GM19035 (cell line): ENCODE measurements around the gene OSBPL5.

Experiments used
- ATAC-seq: cut with Tn5 transposase; IDR thresholded peaks from one replicate; pipeline ENCODE4 v1.9.1; 2021; ENCODE audit not compliant: unreplicated experiment

OSBPL5 gene

GRCh38 chr11:3165152-3165705, at the start of gene OSBPL5:
Gene OSBPL5 (minus strand): TSS chr11:3165310. CDS start chr11:3129148, 36,162 bp downstream.
- ATAC-seq = no peak

DNA sequence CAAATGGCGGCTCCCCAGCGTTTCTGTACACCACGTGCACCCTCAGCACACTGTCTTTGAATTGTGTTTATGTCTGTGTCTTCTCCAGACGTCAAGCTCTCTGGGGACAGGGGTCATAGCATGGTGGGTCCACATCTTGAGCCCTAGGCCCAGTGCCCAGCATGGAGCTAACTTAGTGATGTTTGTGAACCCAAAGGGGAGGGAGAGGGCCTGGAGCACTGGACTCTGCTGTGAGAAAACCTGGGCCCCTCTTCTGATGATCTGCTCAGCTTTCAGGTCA, 49.2 kb upstream of the OSBPL5 start:
- ATAC-seq = no peak

DNA sequence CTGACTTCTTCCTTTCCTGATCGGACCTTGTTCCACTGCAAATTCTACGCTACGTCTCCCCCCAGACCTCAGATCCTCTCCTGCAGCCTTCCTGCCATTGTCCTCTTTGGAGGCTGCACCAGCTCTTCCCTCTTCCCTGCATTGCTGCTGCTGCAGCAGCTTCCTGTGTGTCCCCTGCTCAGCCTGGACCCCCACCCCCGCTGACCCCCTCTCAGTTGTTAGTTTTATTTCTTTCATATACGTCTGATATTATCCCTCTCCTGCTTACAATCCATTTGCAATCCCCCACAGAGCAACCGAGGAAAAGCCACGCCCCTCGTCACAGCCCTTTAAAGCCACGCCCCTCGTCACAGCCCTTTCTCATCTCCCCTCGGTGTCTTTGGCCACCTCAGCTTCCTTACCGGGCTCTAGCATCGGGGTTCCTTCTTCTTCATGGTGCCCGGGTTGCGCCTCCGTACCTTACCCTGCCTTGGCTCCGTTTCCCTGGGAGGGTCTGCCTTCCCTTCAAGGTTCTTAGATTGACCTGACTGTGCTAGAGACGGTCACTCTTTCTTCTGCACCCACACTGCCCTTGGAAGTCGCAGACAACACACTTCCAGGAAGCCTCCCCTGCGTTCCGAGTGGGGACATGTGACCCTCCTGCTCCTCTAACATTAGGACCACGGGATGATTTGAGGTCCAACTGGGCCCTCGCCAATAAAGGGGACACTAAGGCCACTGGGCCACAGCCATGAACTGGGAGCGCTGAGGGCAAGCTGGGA, 48.7 kb upstream of the OSBPL5 start:
- ATAC-seq = no peak

DNA sequence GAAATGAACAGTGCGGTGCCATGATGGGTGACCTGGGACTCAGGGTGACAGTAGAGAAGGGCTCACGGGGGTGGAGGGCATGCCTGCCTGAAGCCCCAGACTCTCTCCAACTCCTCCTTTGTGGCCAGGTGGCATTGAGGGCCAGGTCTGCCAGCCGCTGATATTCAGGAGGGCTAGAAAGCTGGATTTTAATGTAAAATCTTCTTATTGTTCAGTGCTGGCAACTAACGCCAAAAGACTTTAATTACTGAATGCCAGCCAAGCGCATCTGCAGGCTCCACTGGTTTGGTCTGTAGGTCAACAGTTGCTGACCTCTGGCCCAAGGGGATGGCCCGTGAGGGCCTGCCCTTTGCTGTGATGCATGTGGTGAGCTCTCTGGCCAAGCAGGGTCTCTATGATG, 43.2 kb upstream of the OSBPL5 start:
- ATAC-seq = no peak

- no peak for ATAC-seq
These were observed 42.5 kb upstream of the OSBPL5 start for GRCh38 chr11:3207526-3208189.

DNA sequence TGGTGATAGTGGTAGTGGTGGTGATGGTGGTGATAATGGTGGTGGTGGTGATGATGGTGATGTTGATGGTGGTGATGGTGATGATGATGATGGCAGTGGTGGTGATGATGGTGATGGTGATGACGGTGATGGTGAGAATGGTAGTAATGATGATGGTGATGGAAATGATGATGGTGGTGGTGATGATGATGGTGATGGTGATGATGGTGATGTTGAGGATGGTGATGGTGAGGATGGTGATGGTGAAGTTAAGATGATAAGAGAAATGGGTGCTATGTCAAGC, 41.8 kb upstream of the OSBPL5 start:
- no peak for ATAC-seq

DNA sequence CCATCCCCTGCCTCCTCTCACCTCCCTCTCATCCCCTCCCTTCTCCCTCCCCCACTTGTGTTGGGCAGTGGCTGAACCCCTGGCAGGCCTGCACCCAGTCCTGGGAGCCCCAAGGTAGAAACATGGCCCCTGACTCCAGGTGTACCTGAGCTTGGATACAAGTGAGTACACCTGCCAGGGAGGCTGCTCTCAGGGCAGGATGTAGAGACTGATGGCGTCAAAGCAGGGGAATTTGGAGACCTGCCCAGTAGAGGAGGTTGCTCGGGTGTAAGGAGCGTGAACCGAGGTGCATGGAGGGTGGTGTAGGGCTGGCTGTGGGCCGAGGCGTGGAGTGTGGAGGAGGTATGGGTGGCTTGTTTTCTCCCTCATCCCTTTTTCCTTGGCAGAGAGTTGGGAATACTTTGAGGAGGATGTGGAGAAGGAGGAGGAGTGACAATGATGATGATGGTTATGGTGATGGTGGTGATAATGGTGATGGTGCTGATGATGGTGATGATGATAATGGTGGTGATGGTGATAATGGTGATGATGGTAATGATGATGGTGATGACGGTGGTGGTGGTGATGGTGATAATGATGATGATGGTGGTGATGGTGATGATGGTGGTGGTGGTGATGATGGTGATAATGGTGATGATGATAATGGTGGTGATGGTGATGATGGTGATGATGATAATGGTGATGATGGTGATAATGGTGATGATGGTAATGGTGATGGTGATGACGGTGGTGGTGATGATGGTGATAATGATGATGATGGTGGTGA, 41.2 kb upstream of the OSBPL5 start:
- ATAC-seq = no peak

DNA sequence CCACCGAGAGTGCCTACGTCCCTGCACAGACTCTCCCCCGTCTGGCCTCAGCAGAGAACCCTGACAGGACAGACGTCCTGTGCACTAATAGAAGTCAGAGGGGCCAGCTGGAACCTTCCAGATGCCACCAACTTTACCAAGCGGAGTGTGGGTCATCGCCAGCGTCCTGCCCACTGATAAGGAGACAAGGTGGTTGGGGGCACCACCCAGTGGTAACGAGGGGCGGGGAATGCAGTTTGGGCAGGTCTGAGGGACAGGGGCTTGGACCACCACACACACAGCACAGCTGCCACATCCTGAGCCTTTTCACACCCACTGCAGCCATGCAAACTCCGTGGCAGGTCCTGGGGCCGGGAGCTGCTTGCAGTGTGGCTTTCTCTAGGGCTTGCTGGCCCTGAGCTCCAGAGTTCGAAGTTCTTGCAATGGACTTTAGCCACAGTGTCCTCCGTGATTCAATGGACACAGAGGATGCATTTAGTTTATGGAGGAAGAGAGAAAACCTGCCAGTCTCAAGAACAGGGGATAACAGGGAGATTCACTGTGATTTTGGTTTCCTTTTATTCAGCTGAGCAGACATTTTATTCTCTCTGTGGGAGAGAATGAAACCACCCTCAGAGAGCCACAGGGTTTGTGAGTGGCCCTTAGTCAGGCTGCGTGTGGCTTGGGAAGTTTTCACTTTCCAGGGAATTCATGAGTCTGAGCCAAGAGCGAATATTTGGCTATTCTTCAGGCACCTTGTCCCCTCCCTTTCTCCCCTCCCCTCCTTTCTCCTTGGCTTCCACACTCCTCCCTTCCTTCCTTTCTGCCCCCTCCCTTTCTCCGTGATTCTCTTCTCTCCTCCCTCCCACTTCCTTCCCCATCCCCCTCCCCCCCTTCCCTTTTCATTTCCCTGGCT, 40.4 kb upstream of the OSBPL5 start:
- ATAC-seq = no peak

GRCh38 chr11:3204141-3205015, 39.3 kb upstream of the OSBPL5 start:
- ATAC-seq = no peak

DNA sequence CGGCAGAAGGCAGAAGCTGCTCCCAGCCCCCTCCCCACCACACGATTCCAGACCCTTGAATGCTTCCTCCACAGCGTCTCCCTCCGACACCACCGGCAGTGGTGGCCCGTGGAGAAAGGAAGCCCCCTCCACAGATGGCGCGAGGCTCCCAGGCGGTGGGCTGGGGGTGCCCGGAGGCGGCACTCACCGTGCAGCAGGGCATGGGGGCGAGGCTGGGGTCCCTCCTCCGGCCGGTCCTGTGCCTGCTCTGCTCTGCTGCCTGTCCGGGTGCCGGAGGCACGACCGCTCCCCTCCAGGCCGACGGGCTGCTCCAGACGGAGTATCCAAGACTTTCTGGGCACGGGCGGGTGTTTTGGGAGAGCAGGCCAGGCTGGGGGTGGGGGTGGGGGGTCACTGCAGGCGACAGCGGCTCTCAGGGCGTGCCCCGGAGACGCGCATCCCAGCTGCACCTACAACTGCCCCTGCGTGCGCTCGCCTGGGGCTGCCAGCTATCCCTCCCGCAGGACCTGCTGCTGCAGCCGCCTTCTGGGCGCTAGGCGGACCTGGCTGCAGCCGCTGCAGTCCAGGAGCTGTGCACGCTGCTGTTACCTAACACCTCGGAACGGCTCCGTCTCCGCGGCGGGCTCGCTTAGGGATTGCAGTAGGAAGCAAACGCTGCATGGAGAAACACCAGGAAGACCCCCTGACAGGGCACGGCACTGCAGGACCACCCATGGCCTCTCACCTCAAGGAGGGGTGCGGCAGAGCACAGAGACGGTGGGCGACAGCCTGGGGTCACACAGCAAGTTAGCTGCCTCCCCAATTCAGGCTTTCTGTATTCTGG, 38.3 kb upstream of the OSBPL5 start:
- ATAC-seq = no peak

DNA sequence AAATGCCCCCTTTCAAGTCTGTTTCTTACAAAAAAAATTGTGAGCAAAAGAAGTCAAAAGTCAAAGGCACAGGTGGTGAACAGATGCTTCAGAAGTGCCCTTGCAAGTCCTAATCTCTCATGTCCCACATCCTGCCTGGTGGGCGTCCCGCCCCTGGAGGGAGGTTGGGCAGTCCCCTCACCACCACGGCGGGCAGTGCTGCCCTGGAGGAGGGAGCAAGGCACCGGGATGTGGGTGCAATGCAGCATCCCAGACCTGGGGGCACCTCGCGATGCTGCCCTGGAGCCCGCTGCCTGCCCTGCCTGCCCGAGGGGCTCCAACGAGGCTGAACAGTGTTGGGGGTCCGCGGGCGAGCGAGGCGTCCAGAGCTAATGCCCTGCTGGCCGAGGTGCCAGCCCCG, 37.6 kb upstream of the OSBPL5 start:
- ATAC-seq = no peak

DNA sequence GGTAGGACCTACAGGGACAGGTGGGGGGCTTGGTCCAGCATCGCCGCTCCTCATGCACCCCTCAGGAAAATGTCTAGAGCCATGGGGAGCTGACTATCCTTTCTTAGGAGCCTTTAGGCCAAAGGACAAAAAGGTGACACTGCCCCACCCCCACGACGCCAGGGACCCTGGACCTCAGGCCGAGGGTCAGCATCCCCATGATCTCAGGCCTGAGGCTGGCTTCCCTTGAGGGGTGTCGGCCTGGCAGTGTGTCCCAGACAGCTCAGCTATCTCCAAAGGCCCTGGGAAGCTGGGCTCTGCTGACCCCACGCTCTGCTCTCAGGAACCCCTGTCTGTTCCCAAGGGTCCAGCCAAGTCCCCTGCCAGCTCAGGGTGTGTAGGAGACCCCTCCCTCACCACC, 37.2 kb upstream of the OSBPL5 start:
- no peak for ATAC-seq

GRCh38 chr11:3201677-3202181, 36.6 kb upstream of the OSBPL5 start:
- no peak for ATAC-seq

DNA sequence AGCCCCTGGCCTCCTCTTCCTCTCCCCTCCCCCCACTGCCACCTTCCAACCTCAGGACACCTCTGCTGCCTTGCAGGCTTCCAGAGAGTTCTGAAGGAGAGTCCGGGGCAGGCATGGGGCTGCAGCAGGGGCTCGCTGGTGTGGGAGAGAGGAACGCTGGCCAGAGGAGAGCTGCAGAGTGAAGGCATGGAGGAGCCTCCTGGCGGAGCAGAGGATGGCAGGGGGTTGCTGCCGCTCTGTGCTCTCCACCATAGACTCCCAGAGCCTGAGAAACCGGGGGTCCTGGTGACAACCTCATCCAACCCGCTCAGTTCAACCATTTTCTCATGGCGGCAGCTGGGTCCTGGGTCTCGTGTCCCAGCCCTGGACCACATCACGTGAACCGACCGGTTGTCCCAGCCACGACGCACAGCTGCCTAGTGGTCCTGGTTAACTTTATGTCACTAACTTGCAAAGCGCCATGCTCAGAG, 36.0 kb upstream of the OSBPL5 start:
- no peak for ATAC-seq

DNA sequence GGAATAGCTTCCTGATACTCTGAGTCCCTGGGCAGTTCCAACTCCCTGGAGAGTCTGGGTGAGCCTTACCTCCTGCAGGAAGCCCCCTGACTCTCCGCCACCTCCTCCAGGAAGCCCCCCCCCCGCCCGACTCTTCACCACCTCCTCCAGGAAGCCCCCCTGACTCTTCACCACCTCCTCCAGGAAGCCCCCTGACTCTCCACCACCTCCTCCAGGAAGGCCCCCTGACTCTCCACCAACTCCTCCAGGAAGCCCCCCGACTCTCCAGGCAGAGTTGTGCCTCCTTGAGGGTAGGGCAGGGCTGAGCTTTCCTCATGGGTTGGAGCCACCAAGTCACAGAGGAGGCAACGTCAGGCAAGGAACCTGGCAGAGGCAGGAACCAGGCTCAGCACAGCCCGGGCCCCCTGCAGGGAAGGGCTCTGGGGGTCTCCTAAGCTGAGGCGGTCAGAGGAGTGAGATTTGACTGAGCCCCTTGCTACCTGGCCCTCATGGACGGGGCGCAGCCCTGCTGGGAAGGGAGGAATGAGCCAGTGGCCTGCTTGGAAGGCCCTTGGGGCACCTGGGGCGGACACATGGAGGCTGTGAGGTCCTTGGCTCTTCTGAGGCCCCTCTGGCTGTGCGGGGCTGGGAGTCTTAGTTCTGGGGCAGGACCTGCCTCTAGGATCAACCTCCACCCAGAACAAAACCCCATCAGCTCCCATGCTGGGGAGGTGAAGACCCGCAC, 35.4 kb upstream of the OSBPL5 start:
- no peak for ATAC-seq

DNA sequence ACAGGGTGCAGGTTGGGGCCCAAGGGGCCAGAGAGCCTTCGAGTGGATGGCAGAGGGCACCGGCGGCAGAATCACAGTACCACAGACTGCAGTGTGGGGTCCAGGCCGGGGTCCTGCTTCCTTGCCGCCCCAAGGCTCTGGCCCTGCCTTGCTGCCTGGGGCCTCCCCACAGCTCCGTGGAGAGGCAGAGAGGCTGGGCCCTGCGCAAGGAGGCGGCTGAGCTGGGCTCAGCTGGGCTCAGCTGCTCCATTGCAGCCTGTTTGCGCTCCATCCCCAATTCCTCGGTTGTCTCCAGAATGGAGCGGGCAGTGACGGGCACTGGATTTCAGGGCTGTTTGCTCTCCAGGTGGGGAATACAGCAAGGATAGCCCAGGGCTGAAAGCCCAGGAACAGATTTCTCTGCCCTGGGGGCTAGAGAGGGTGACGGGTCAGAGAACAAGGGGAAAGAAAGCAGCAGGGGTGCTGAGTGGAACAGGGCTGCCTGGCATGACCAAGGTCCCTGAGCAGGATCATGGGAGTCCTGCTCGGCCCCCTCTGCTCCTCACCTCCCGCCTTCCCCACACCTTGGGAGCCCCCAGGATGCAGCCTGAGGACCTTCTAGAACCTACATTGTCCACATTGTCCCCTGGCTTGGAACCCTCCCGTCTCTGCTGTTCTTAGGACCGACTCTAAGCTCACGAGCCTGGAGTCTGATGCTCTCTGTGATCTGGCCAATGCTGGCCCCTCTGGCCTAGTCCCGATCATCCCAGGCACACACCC, 34.6 kb upstream of the OSBPL5 start:
- no peak for ATAC-seq

GRCh38 chr11:3198815-3199214, 33.7 kb upstream of the OSBPL5 start:
- ATAC-seq = no peak
